Activated CD4-positive, alpha-beta T cell treated with anti-CD3 and anti-CD28 coated beads for 1 hour (primary cell): ENCODE results near the gene CASK.
"Not testable (repeated sequence)": the region's sequence is repeated elsewhere in the genome, so short reads cannot be mapped to it uniquely, and the experiment has no call there.

Experiments
- DNase-seq: peaks from one replicate; pipeline ENCODE4 v3.0.0-alpha.2; 2020

The CASK gene

DNA sequence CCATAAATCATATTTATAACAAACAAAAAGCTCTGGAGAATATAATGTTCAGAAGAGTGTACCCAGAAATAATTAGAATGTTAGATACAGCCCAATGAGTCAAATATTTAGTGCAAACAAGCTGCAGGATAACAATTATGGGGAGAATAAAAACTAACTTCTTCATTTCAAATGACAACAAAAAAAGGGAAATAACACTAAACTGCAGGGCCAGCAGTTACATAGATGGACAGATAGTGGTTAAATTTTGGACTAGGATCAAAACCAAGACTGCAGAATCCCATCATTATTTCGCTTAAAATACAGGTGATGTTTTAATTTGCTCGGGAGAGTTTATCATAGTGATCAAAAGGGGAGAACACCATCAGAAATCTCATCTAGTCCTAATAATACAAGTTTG is 235.2 kb downstream of the CASK start:
- no peak for DNase-seq

DNA sequence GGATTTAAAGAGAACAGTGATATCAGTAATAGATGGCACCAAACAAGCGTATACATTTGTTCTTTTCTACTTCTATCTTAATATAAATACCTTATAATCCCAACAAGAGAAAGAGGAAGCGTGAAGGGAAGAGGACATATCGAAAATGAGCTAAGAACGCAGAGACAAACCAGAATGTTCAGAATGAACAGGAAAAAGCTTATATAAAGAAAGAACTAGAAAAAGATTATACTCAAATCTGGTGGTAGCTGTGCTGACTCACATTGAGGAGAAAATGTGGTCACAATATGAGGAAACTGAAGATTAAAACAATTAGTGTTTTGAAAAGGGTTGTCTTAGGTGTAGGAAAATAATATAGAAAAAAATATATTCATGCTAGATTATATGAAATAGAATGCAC is 236.6 kb downstream of the CASK start:
- DNase-seq: no peak

DNA sequence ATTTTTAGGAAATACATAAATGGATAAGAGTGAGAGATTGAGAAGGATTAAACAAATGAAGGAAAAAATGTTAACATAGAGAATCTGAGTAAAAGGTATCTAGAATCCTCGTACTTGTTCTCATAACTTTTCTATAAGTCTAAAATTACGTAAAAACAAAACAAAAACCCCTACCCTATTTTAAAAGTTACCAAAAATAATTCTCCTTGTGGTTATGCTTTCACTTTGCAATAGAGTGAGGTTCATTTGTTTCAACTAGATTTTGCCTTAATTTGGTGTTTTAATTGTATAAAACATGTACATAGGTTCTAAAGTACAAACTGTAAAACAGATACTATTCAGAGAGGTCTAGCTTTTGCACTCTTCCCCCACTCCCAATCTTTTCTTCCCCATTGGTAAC is 238.4 kb downstream of the CASK start:
- DNase-seq: no peak

DNA sequence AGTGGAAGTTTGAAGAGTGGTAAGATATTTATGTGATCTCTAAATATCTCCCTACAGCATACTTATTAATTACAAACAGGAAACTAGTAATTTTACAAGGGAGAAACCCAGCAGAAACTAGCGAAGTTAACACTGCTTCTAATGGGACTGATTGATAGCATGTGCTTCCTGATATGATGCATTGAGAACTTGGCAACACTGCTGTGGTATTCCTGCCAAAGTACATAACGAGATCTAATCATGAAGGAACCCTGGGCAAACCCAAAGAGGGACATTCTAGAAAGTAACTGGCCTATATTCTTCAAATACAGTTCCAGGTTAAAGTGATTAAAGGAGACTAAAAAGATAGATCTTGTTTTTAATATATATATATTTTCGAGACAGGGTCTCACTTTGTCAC is 239.2 kb downstream of the CASK start:
- no peak for DNase-seq

DNA sequence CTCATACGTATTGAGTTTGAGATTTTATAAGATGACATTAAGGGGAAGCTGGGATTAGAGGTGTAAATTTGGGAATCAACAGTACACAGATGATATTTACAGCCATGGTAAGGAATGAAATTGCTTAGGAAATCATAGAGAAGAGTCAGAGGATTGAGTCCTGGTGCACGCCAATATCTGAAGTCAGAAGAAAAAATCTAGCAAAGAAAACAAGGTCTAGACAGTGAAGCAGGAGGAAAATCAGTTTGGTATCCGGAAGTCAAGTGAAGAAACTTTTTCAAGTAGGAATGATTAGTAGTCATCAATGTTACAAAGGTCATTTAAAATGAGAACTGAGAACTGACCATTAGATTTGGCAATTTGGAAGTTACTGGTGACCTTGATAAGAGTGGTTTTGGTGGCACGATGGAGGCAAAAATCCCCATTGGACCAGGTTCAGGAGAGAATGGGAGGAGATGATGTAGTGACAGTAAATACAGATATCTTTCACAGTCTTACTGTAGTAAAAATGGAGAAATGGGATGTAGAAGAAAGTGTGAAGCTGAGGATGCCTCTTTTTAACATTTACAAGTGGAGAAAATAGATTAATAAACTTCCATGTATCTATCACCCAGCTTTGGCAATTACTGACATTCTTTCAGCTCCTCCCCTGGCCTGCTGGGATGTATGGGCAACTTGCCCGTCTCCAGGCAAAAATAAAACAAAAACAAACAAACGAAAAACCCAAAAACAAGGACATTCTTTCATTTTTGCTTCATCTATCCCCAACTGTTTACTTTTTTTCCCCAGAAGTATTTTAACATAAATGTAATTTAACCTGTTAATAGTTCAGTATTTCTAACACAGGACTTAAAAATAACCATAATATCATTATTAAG is 245.9 kb downstream of the CASK start:
- no peak for DNase-seq

DNA sequence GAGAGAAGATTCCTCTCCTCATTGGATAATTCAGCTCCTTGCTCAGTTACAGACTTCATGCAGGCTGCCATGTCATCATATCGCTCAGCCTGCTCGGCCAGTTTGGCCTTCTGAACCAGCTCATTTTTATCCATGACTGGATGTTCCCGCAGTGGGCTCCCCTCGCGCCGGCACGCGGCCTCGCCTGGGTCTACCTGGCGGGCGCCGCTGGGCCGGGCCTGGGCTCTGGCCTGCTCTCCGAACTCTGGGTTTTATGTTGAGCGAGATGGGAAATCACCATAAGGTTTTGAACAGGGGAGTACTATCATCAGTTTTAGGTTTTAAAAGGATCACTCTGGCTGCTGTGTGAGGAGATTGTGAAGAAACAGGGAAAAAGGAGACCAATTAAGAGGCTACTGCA is 247.0 kb downstream of the CASK start:
- not testable (repeated sequence) for DNase-seq

DNA sequence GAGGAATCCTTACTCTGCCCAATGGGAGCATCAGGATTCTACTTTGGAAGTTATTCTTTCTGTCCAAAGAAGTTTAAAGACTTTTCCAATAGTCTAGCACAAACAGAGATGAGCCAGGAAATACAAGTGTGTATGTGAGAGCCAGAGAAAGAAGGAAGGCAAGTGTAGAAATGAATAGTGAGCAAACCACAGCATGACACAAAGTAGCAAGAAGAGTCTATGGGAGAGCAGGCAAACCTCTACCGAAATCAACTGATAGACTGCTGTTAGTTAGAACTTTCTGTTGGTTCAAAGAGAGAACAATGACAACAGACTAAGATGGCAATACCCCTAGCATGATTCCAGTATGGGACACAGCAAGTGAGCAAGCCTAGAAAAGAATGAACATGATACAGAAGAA is 250.7 kb downstream of the CASK start:
- no peak for DNase-seq

DNA sequence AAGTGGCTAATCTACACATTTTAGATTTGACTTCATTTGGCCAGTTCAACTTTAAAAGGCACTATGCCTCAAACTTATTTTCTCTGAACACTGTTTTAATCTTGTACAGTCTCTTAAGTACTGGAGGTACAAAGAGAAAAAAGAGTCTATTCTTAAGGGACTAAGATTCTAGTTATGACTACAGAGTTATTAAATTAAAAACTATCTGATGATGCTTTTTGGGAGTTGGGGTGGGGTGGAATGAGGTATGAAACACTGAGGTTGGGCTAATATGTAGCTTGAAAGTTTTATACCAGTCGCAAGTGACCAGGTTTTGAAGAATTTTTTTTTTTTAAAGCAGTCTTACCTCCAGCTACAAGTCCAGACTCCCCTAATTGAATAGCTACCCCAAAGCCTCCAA is 252.3 kb downstream of the CASK start:
- DNase-seq: no peak

DNA sequence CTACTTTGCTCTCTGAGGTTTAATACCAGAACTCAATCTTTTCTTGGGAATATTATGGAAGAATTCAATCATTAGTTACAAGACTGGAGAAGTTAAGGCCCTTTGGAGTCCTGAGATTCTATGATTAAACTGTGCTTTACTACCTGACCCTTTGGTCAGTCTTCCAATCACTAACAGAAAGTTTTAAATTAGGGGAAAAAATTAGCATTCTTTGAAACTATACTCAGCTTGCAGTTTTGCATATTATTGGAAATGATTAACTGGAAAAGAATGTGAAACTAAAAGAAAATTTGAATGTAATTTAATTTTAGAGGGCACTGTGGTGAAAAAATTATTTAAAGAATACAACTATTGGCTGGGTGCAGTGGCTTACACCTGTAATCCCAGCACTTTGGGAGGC is 253.2 kb downstream of the CASK start:
- DNase-seq: no peak

DNA sequence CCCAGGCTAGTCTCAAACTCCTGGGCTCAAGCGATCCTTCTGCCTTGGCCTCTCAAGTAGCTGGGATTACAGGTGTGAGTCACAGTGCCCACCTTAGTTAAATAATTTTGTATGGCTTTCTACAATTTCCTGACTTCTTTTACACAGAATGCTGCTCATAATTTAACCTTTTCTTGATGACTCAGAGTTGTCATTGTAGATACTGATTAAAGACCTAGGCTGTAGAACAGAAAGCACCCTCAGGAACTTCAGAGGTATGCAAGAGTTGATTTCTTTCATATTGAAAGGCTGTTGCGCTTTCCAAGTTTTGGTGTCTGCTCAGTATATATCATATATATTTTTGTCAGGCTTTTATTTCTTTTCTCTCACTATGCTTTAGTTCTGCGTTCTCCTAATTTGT is 255.7 kb downstream of the CASK start:
- DNase-seq: no peak

DNA sequence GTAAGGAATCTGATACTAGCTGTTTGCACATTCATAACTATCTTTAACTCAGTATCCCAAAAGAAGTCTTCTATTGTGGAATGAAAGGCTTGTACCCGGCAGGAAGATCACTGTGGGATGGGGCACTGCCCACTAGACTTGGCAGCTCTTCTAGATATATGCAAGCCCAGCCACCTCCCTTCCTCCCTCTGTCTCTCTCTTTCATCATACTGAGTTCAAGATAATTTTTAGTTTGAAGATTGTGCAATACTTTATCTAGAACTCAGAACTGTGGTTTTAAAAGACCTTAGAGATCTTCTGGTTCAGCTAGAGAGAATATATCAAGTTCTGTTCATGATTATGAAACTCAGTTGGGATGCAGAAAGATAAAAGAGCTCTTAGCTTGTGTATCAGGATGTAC is 257.1 kb downstream of the CASK start:
- DNase-seq: no peak

DNA sequence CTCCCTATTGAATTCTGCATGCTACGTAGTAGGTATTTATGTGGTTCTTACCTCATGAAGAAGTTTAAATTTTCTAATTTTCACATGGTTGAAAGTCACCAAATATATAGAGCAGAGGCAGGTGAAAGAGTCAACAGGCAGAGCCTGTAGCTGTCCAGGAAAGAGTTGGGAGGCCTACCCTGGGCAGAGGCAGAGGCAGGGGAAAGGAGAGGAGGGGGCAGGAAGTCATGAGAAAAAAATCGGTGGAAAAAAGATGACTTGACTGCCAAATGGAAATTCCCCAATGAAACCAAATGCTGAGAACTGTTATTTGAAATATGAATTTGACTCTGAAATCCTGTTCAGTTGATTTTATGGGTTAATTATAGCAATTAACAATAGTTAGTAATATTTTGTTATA is 257.7 kb downstream of the CASK start:
- no peak for DNase-seq

DNA sequence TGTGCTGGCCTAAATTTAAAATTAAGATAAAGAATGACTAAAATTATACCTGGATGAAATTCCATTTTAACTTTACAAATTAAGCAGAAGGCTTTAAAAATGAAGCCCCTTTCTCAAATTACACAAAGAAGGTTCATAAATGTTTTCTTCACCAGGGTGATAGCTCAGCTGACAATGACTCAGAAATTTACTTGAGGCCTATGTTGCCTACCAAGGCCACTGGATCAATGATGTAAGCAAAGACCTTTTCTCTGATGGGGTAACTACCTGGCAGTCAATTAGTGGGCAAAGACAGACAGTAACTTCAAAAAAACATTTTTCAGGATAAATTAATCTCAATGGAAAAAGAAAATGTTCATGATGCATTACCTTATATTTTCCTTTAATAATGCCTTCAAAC is 258.4 kb downstream of the CASK start:
- DNase-seq: no peak

DNA sequence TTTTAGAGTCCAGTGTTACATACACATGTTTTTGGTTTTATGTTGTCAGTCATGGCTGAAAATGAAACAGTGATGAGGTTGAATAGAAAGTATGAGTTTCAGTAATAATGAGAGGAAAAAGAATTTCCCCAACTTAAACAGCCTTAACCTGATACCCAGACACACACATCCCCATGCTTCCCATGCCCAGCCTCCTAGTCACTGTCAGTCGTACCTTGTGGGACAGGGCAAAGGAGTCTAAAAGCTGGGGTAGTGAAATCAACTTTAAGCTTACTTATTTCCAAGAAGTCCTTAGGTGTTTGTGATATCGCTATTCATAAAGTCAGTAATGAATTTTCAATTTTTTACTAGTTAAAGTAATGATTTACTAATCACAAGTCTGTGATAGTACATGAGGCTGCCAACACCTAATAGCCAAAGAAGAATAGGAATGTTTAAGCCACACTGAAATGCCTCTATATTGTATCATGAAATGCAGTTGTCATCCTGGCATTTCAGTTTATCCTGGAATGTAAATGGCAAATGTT is 258.9 kb downstream of the CASK start:
- no peak for DNase-seq

DNA sequence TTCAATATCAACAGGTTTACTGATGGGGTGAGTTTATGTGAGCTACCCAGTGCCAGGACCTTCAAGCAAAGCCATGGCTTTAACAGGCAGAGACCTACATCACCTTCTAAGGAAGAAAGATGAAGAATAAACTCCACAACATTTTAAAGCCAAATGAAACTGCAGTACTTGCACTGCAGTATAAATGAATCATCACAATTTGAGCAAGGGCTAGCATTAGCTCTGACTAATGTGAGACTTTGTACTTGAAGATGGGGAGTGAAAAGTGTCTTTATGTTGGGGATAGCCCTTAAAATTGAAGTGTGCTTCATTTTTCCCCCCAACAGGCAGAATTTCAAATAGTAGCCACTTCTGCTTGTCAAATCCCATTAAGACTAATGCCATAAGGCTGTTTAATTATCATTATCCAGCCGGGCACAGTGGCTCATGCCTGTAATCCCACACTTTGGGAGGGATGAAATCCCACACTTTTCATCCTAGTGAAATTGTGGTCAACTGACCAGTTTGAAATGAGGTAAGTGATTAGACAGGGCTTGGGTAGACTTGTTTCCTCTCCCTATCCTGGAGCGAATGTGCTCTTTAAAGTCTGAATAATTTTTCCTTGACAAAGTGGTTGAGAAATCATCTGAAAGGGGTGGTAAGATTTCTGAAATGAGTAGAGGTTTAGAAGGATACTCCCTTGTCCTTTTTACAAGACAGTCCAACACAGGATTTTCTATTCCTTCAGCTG is 261.8 kb downstream of the CASK start:
- no peak for DNase-seq

DNA sequence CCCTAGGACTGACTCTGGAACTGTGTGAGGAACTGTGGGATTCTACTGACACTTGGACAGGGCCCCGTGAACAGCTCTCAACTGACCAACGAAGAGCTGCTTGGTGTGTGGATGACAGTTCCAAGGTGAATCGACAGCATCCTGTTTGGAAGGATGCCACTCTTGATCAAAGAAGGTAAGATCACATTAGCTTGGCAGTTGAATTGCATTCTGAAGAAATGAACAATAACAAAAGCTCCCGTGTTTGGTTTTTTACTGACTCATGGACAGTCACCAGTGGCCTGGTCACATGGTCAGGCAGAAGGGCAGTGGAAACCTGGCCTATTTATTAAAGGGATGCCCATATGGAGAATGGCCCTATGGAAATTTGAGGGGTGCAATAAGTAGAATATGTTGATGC is 267.7 kb downstream of the CASK start:
- no peak for DNase-seq

DNA sequence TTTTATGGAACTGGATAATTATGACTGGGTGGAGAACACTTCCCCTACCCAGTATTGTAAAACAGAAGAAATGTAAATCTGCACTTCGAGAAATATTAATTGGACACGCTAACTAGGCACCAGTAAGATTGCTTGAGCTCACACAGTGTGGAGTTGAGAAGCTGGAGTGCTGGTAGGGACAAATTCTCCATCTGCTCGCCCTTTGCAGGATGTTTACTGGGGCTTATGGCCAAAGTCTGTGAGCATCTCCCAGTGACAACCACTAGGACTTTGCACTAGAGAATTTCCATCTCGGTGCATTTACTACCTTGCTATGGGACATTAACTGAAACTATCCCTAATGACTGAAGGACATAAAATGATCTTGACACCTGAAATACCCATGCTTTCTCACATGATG is 268.3 kb downstream of the CASK start:
- DNase-seq: no peak

DNA sequence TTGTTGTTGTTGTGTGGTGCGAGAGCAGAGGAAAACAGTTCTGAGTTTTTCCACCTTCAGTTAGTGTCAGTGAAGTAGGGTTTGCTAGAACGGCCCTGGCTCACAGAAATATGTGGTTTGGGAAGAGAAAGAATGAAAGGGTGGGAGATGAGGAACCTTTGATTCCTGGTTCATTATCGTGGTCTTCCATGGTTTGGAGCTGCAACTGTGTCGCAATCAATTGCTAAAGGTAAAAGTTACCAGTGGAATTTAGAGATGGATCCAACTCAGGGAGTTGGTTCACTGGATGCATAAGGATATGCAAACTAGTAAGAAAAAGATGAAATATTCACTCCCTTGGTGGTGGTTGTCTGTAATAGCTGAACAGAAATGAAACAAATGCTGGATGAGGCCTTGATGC is 270.2 kb downstream of the CASK start:
- DNase-seq: no peak

DNA sequence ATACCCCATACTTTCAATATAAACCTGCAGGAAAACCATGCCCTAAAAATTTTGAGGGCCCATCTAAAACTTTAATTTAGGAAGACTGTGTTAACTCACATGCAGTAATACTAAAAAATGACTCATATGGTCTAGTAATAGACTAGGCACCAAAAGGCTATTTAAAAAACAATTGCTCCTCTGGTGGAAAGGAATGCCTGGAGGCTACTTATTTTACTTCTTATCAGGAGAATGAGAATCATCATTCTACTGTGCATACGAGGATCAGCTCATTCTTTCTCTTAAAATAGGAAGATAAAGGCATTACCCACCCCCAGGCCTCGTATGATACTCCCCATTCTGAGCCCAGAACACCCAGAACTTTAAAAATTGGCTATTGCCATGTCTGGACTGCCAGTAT is 277.2 kb downstream of the CASK start:
- not testable (repeated sequence) for DNase-seq

DNA sequence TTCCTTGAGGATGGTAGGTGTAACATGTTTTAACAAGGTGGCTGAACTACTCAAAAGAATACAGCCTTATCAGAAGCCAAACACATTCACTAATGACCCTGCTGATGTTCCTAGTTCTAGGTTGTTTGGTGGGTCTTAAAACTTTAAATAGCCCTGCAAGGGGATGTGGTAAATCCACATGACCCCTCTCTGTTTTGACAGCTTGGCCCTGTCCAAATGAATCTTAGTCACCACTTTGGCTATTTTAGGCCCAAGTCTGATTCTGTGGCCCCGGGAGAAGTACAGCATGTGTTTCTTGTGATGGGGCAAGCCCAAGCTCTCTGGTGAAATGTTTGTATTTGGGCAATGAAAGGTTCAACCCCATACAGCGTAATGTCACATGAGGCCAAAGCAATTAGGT is 289.1 kb downstream of the CASK start:
- no peak for DNase-seq

DNA sequence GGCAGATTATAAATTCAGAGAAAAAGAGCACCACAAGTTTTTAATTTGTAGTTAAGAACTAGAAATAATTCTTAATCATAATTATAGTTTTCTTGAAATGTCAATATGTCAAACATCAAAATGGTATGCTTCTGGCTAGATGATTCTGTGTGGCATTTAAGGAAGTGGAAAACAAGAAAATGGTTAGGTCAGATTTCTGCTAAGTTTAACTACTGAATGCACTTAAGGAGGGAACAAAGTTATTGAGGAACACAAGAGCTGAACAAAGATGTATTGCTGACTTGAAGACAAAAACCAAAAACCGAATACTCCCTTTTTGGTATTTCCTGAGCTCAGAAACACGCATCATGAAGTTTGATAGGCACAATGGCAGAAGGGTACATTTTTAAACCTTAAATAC is 293.3 kb downstream of the CASK start:
- DNase-seq: no peak

DNA sequence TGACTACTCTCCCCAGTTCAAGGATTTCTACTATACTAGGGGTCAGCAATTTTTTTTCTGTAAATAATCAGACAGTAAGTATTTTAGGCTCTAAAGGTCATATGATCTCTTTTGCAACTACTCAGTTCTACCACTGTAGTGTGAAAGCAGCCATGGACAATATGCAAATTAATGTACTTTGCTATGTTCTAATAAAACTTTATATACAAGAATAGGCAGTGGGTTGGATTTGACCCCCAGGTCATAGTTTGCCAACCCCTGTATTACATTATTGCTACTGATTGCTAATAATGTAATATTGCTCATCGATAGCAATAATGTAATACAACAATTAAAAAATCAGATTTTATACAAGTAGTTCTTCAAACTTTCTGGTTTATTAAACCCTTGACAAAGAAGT is 293.8 kb downstream of the CASK start:
- no peak for DNase-seq

DNA sequence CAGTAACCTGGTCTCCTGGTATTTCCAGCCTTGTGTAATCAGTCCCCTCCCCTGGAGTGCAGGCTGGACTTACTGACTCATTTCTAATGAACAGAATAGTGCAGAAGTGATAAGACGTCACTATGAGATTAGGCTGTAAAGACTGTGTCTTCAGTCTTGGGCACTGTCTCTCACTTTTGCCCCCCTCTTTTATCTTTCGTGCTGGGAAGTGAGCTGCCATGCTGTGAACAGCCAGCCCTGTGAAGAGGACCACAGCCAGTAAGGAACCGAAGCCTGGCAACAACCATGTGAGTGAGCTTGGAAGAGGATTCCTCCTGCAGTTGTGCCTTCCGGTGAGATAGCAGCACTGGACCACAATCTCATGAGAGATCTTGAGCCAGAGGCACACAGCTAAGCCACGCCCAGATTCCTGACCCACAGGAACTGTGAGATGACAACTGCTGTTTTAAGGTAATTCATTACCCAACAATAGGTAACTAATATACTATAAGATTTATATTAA is 302.1 kb downstream of the CASK start:
- DNase-seq: no peak

DNA sequence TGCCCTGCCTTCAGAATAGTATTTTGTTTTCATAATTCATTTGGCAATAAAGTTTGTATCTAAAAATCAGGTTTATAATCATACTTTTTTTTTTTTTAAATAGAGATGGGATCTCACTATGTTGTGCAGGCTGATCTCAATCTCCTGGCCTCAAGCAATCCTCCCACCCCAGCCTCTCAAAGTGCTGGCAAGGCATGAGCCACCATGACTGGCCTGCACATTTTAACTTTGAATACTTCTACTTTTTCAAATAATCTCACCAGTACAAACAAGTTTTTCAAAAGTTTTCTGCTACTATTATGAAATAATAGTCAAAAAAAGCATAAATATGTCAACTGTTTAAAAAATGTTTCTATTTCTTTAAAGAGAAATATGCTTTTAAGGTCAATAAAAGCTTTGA is 304.1 kb downstream of the CASK start:
- no peak for DNase-seq
